GM23338 (cell line): ENCODE measurements around the gene SFXN5.

Source experiments
- CREB1 ChIP-seq: fragments of 250-450 bp; sonication (Bioruptor Pico); IDR thresholded peaks from 2 replicates; pipeline ENCODE4 v1.5.0; 2020; ENCODE audit warnings: low read depth, mild to moderate bottlenecking, moderate library complexity
- EZH2 ChIP-seq: fragments of 200-600 bp; sonication (generic); IDR thresholded peaks from one replicate; pipeline ENCODE4 v1.8.0; 2017; ENCODE audit warnings: antibody characterized with exemption, mild to moderate bottlenecking, low read depth; ENCODE audit not compliant: unreplicated experiment
- EZH2phosphoT487 ChIP-seq: fragments of 200-600 bp; sonication (generic); IDR thresholded peaks from one replicate; pipeline ENCODE4 v1.8.1; 2018; ENCODE audit warnings: antibody characterized with exemption; ENCODE audit not compliant: unreplicated experiment
- JUNB ChIP-seq: IDR thresholded peaks from one replicate; pipeline ENCODE4 v1.6.1; 2016; ENCODE audit warnings: antibody characterized with exemption; ENCODE audit not compliant: unreplicated experiment
- POLR2AphosphoS5 ChIP-seq: IDR thresholded peaks from 2 replicates; pipeline ENCODE4 v1.6.1; 2016; ENCODE audit warnings: antibody characterized with exemption, low read depth
- STAT1 ChIP-seq: IDR thresholded peaks from one replicate; pipeline ENCODE4 v1.6.1; 2016; ENCODE audit warnings: antibody characterized with exemption; ENCODE audit not compliant: unreplicated experiment
- ZNF331 ChIP-seq: fragments of 250-450 bp; sonication (Bioruptor Pico); IDR thresholded peaks from 2 replicates; pipeline ENCODE4 v1.5.0; 2020; ENCODE audit warnings: low read depth, mild to moderate bottlenecking, moderate library complexity
- TF ChIP-seq, protein P1 (sequence below), 2 experiments: fragments of 200-600 bp in 1 of 2; sonication (generic) in 1 of 2; conservative IDR thresholded peaks; 2 replicates each; pipeline versions ENCODE4 v1.5.1 to v1.6.1; 2016 to 2017; ENCODE audit warnings: antibody characterized with exemption in 2 of 2, low read depth in 2 of 2, mild to moderate bottlenecking in 2 of 2, moderate library complexity in 1 of 2
- TF ChIP-seq, protein P2 (sequence below): IDR thresholded peaks from one replicate; pipeline ENCODE4 v1.6.1; 2018; ENCODE audit warnings: antibody characterized with exemption; ENCODE audit not compliant: unreplicated experiment
- TF ChIP-seq, protein P3 (sequence below): IDR thresholded peaks from 2 replicates; pipeline ENCODE4 v1.6.1; 2016; ENCODE audit warnings: antibody characterized with exemption

DNA sequence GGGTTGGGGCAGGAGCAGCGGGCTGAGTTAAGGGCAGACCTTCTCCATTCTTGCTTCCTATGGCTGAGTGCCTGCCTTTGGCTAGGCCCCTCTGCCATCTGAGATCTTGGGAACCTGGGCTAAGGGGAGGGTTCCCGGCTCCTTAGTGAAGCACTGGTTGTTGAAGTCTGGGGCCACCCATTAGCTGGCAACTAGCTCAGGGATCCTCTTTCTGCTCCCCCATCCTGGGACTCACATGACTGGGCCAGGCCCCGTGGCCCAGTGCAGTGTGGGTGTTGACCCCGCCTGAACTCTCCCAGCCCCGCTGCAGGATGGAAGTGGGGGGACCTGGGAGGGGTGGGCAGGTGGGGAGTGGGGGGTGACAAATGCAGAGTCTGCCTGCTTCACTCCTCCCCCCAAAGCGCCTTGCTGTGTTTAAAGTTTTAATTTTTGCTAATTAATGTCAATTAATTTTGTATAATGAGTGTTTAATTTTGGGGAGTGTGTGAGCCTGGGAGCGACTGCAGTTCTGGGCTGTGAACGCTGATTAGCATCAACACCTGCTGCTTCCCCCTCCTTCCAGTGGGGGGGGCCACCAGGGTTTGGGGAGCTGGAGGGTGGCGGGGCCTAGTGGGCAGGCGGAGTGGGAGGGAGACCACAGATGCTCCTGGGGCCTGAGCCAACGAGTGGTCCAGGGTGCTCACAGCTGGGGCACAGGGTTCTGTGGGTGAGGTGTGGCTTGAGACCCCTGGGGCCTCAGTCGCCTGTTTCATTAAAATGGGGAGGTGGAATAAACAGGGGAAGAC lies 99.0 kb downstream of the SFXN5 start:
- TF ChIP-seq EZH2phosphoT487 (no peak), POLR2AphosphoS5 (no peak), CREB1 (CRISPR knock-in tag) (no peak), EZH2 (no peak), JUNB (no peak), STAT1 (no peak), ZNF331 (no peak)
- TF ChIP-seq, protein P1, sequence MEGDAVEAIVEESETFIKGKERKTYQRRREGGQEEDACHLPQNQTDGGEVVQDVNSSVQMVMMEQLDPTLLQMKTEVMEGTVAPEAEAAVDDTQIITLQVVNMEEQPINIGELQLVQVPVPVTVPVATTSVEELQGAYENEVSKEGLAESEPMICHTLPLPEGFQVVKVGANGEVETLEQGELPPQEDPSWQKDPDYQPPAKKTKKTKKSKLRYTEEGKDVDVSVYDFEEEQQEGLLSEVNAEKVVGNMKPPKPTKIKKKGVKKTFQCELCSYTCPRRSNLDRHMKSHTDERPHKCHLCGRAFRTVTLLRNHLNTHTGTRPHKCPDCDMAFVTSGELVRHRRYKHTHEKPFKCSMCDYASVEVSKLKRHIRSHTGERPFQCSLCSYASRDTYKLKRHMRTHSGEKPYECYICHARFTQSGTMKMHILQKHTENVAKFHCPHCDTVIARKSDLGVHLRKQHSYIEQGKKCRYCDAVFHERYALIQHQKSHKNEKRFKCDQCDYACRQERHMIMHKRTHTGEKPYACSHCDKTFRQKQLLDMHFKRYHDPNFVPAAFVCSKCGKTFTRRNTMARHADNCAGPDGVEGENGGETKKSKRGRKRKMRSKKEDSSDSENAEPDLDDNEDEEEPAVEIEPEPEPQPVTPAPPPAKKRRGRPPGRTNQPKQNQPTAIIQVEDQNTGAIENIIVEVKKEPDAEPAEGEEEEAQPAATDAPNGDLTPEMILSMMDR (conservative IDR thresholded peaks at IDR 0.05; ENCODE audit: low read depth in 2 of 2) = peak in 1 of 2 experiments; percentile 13; a peak in 1 of 4 replicates
- TF ChIP-seq, protein P2, sequence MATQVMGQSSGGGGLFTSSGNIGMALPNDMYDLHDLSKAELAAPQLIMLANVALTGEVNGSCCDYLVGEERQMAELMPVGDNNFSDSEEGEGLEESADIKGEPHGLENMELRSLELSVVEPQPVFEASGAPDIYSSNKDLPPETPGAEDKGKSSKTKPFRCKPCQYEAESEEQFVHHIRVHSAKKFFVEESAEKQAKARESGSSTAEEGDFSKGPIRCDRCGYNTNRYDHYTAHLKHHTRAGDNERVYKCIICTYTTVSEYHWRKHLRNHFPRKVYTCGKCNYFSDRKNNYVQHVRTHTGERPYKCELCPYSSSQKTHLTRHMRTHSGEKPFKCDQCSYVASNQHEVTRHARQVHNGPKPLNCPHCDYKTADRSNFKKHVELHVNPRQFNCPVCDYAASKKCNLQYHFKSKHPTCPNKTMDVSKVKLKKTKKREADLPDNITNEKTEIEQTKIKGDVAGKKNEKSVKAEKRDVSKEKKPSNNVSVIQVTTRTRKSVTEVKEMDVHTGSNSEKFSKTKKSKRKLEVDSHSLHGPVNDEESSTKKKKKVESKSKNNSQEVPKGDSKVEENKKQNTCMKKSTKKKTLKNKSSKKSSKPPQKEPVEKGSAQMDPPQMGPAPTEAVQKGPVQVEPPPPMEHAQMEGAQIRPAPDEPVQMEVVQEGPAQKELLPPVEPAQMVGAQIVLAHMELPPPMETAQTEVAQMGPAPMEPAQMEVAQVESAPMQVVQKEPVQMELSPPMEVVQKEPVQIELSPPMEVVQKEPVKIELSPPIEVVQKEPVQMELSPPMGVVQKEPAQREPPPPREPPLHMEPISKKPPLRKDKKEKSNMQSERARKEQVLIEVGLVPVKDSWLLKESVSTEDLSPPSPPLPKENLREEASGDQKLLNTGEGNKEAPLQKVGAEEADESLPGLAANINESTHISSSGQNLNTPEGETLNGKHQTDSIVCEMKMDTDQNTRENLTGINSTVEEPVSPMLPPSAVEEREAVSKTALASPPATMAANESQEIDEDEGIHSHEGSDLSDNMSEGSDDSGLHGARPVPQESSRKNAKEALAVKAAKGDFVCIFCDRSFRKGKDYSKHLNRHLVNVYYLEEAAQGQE = no peak
- TF ChIP-seq, protein P3, sequence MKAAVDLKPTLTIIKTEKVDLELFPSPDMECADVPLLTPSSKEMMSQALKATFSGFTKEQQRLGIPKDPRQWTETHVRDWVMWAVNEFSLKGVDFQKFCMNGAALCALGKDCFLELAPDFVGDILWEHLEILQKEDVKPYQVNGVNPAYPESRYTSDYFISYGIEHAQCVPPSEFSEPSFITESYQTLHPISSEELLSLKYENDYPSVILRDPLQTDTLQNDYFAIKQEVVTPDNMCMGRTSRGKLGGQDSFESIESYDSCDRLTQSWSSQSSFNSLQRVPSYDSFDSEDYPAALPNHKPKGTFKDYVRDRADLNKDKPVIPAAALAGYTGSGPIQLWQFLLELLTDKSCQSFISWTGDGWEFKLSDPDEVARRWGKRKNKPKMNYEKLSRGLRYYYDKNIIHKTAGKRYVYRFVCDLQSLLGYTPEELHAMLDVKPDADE = no peak
